ENCODE data around the gene REX1BD. TPM values are rescaled to one million over a fixed set of nuclear protein-coding genes. Genes with fewer than 3 reads are reported as not detected.
"Not testable (repeated sequence)": the region's sequence is repeated elsewhere in the genome, so short reads cannot be mapped to it uniquely, and the experiment has no call there.

The REX1BD gene
- polyA plus RNA-seq, 12 donors: 18.6 to 49.6 (median 23.9) TPM; not detected in 1

DNA sequence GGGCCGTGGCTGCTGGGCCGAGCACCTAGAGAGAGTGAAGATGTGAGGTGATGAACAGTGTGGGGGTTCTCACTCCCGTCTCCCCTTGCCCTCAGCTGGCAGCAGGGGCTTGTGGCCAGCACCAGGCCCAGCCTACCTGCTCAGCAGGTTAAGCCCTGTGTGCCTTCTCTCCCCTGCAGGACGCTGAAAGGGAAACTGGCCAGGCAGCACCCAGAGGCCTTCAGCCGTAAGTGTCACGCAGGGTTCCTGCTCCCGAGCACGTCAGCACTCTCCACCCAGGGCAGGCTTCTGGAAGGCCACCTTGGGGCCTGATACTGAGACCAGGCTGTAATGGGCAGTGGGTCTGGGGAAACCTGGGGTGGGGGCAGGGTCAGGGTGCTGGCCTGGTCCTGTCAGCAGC, 21.6 kb upstream of the REX1BD start:
- no peak for DNase-seq

GRCh38 chr19:18568367-18568766, 20.2 kb upstream of the REX1BD start:
- DNase-seq: no peak

DNA sequence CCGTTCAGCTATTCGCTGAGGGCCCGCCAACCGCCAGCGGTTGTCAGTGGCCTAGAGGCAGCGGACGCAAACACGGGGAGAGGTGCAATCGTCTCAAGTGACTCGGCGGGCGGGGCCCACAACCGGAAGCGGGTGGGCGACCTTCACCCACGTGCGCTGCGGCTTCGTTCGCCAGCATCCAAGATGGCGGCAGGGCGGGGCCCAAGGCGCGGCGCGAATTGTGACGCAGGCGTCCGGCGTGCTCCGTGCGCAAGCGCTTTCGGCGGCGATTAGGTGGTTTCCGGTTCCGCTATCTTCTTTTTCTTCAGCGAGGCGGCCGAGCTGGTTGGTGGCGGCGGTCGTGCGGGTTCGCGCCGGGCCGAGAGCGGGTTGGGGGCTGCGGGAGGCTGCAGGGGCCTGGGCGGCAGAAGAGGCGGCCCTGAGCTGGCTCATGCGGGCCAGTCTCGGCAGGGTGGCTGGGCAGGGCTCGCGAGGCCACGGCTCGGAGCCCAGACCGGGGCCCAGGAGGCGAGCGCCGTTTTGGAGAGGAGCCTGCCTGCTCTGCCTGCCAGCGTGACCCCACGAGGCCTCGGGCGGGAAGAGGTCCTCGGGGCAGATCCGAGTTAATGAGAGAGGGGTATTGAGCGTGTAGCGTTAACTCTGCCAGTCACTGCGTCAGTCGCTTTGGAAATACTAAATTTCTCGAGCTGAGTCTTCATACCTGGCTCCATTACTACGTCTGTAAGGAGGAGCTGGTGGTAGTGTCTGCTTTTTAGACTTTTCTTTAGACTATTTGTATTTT, 16.8 kb upstream of the REX1BD start, which contains the start of gene UBA52:
TSS of gene UBA52 (plus strand) at position 294 of the 781 bp plus-strand sequence. CDS start 1,444 bp downstream, outside the sequence.
- peak; percentile 98 for DNase-seq

DNA sequence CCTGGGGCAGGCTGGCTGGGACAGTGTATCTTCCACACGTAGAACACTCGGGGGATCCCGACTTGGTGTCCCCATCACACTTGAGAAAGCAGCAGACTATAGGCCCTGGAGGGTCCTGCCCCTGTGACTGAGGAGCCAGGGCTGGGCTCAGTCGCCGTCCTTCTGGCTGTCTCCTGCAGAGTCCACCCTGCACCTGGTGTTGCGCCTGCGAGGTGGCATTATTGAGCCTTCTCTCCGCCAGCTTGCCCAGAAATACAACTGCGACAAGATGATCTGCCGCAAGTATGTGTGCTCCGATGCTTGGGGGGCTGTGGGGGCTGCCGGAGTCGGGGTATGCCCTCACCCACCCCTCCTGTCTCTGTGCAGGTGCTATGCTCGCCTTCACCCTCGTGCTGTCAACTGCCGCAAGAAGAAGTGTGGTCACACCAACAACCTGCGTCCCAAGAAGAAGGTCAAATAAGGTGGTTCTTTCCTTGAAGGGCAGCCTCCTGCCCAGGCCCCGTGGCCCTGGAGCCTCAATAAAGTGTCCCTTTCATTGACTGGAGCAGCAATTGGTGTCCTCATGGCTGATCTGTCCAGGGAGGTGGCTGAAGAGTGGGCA, 13.8 kb upstream of the REX1BD start:
- DNase-seq: no peak

DNA sequence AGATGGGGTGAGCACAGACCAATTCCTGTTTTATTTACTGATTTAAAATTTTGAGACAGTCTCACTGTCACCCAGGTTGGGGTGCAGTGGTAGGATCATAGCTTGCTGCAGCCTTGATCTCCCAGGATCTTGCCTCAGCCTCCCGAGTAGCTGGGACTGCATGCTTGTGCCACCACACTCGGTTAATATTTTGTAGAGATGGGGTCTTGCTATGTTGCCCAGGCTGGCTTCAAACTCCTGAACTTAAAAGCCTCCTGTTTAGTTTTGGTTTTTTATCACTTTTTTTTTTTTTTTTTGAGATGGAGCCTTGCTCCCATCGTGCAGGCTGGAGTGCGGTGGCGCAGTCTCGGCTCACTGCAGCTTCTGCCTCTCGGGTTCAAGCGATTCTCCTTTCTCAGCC, 12.2 kb upstream of the REX1BD start:
- no peak for DNase-seq

- no peak for DNase-seq
Observed at GRCh38 chr19:18577365-18577914, 11.2 kb upstream of the REX1BD start.

GRCh38 chr19:18580311-18580710, 8.3 kb upstream of the REX1BD start:
- no peak for DNase-seq

DNA sequence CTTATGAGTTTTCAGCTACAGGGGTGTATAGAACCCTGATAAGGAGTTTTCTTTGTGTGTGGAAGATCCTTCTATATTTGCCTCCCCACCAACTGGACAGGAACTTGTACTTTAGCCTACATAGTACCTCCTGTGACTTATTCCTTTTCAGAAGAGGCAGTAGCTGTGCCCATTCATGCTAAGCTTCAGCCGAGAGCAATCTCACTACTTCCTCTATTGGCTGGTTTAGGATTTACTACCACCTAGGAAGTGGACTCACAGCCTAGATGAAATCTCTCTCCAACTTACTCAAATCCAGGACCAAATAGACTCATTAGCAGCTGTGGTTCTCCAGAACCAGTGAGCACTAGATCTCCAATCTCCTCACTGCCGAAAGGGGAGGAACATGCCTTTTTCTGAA, 2.3 kb upstream of the REX1BD start:
- no peak for DNase-seq

GRCh38 chr19:18587561-18587960, 1.0 kb upstream of the REX1BD start:
- DNase-seq: no peak

GRCh38 chr19:18587962-18588610, 512 bp upstream of the REX1BD start:
- no peak for DNase-seq

- DNase-seq: peak; percentile 67
Observed at GRCh38 chr19:18589380-18590272, 1.0 kb downstream of the REX1BD start.

- DNase-seq: peak; percentile 88
Observed at GRCh38 chr19:18590273-18591272, 2.0 kb downstream of the REX1BD start.

GRCh38 chr19:18591735-18592385, 3.3 kb downstream of the REX1BD start:
- DNase-seq: no peak

- DNase-seq: not testable (repeated sequence)
Observed at GRCh38 chr19:18592732-18593131, 4.1 kb downstream of the REX1BD start.

- no peak for DNase-seq
Observed at GRCh38 chr19:18593367-18594095, 4.9 kb downstream of the REX1BD start.

DNA sequence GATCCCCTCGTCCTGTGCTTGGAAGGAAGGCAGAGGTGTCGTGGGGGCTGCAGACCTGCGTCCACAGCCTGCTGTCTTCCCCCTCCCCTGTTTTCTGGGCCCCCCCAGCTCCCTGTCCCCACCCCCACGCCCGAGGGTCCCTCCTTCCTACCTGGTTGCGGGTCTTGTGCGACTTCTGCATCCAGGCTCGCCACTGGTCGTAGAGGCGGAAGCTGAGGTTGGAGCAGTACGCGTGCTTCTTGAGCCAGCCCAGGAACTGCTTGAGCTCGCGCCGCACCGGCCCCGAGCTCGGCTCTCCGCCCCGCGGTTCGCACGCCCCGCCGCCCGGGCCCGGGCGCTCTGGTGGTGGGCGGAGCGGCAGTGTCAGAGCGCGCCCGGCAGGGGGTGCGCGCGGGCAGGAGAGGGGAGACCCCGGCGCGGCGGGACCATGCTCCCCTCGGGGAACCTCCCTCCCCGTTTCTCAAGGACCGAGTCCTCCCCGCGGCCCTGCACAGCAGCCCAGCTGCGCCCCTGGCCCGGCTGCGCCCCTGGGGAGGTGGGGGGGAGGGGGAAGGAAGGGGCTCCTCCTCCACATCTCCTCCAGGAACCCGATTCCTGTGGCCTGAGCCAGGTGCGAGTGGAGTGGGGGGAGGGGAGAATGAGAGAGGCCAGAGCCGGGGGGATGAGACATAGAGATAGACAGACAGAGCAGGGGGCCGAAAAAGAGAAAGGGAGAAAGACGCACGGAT, 5.7 kb downstream of the REX1BD start:
- peak; percentile 83 for DNase-seq

DNA sequence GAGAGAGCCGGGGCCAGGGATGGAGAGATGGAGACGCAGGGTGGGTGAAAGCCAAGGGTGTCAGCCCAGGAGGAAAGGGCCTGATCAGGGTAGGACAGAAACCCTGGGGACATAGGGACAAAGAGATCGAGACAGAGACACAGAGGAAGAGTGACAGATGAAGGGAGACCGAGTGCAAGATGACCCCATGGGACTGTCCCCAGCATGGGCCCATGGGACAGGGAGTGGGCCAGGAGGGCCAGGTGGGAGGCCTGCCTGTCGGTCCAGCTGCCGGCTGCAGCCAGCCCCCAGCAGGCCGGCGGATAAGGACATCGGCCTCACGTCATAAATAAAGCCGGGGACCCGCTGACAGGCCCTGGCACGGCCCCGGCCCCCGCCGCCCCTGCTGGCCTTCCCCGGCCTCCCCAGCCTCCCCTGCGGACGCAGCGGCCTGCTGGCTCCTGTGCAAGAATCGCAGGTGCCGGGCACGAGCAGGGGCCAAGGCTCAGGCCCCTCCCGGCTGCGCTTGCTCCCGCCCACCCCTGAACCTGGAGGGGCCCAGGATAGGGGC, 6.3 kb downstream of the REX1BD start:
- no peak for DNase-seq

GRCh38 chr19:18595475-18595874, 6.9 kb downstream of the REX1BD start:
- no peak for DNase-seq
